H1 (cell line): ENCODE data around the gene TMEM163.

Experiments used
- MAX ChIP-seq: IDR thresholded peaks from 2 replicates; pipeline ENCODE4 v1.6.1; 2012; ENCODE audit warnings: inconsistent platforms
- POLR2A ChIP-seq, 2 experiments: IDR thresholded peaks; 1 replicate in 1 of 2; 2 replicates in 1 of 2; pipeline ENCODE4 v1.6.1; 2011; ENCODE audit warnings: low read depth in 2 of 2, low read length in 2 of 2, mild to moderate bottlenecking in 2 of 2; ENCODE audit errors: control extremely low read depth in 1 of 2
- POU5F1 ChIP-seq: IDR thresholded peaks from 2 replicates; pipeline ENCODE4 v1.6.1; 2011; ENCODE audit warnings: low read depth, mild to moderate bottlenecking, low read length, moderate library complexity
- RFX5 ChIP-seq: IDR thresholded peaks from 2 replicates; pipeline ENCODE4 v1.6.1; 2011; ENCODE audit warnings: low read depth, low read length, improper control_type of control experiment, borderline replicate concordance
- SIN3A ChIP-seq, 2 experiments: IDR thresholded peaks in 1 of 2; conservative IDR thresholded peaks in 1 of 2; 2 replicates each; pipeline ENCODE4 v1.6.1; 2011 to 2012; ENCODE audit warnings: low read length in 2 of 2, improper control_type of control experiment in 1 of 2, low read depth in 1 of 2, mild to moderate bottlenecking in 1 of 2
- SIX5 ChIP-seq: IDR thresholded peaks from 2 replicates; pipeline ENCODE4 v1.6.1; 2011; ENCODE audit warnings: mild to moderate bottlenecking, low read depth, low read length
- SRF ChIP-seq: IDR thresholded peaks from 2 replicates; pipeline ENCODE4 v1.6.1; 2011; ENCODE audit warnings: mild to moderate bottlenecking, low read depth, low read length, moderate library complexity
- SUZ12 ChIP-seq: fragments of 200-600 bp; sonication (generic); IDR thresholded peaks from 2 replicates; pipeline ENCODE4 v1.6.1; 2012; ENCODE audit warnings: mild to moderate bottlenecking, inconsistent platforms, low read length, moderate library complexity, mixed read lengths
- YY1 ChIP-seq: IDR thresholded peaks from 2 replicates; pipeline ENCODE4 v1.6.1; 2011; ENCODE audit warnings: low read depth, mild to moderate bottlenecking, low read length
- TF ChIP-seq, protein P1 (sequence below), 3 experiments: IDR thresholded peaks; 1 replicate in 2 of 3; 2 replicates in 1 of 3; pipeline versions ENCODE4 v1.5.1 to v1.6.1; 2011; ENCODE audit warnings: low read length in 3 of 3, mild to moderate bottlenecking in 3 of 3, inconsistent platforms in 2 of 3, low read depth in 1 of 3, moderate library complexity in 1 of 3; ENCODE audit not compliant: insufficient read depth in 1 of 3; ENCODE audit errors: control extremely low read depth in 1 of 3

DNA sequence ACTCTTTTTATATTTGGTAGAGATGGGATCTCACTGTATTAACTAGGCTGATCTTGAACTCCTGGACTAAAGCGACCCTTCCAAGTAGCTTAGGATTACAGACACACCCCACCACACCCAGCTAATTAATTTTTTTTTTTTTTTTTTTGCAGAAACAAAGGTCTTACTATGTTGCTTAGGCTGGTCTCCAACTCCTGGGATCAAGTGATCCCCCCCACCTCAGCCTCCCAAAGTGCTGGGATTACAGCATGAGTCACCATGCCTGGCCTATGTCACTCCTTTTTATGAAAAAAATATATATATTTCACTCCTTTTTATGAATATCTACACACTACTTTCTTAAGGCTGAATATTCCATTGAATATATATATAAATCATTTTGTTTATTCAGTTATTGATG is 302.2 kb downstream of the TMEM163 start:
- TF ChIP-seq, protein P1, sequence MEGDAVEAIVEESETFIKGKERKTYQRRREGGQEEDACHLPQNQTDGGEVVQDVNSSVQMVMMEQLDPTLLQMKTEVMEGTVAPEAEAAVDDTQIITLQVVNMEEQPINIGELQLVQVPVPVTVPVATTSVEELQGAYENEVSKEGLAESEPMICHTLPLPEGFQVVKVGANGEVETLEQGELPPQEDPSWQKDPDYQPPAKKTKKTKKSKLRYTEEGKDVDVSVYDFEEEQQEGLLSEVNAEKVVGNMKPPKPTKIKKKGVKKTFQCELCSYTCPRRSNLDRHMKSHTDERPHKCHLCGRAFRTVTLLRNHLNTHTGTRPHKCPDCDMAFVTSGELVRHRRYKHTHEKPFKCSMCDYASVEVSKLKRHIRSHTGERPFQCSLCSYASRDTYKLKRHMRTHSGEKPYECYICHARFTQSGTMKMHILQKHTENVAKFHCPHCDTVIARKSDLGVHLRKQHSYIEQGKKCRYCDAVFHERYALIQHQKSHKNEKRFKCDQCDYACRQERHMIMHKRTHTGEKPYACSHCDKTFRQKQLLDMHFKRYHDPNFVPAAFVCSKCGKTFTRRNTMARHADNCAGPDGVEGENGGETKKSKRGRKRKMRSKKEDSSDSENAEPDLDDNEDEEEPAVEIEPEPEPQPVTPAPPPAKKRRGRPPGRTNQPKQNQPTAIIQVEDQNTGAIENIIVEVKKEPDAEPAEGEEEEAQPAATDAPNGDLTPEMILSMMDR (IDR thresholded peaks at IDR 0.05; ENCODE audit: control extremely low read depth in 1 of 3, insufficient read depth in 1 of 3, low read depth in 1 of 3, low read length in 3 of 3), result no peak
- no peak for TF ChIP-seq POLR2A (IDR thresholded peaks at IDR 0.05; ENCODE audit: control extremely low read depth in 1 of 2, low read depth in 2 of 2, low read length in 2 of 2)
- no peak for TF ChIP-seq MAX
- TF ChIP-seq SIN3A (conservative IDR thresholded peaks at IDR 0.05 in 1 of 2, IDR thresholded peaks at IDR 0.05 in 1 of 2; ENCODE audit: low read depth in 1 of 2, low read length in 2 of 2), result no peak
- no peak for TF ChIP-seq SIX5
- TF ChIP-seq YY1, result no peak
- TF ChIP-seq SUZ12, result no peak
- no peak for TF ChIP-seq POU5F1
- TF ChIP-seq SRF, result no peak
- TF ChIP-seq RFX5, result no peak
